Mesenchymal stem cell (in vitro differentiated cells and primary cell): ENCODE results near the gene RARRES1.

Source experiments
- DNase-seq: peaks from one replicate; pipeline ENCODE4 v3.0.0-alpha.2; 2013
- H2AFZ ChIP-seq: one replicate; pipeline ENCODE4 v1.6.1; 2013; ENCODE audit warnings: low read depth, mild to moderate bottlenecking, control low read depth, inconsistent platforms, low read length, moderate library complexity
- H2AK5ac ChIP-seq: 2 replicates; pipeline ENCODE4 v1.6.1; 2013; ENCODE audit warnings: low read length, moderate library complexity, mild to moderate bottlenecking, inconsistent platforms; ENCODE audit not compliant: severe bottlenecking
- H2BK120ac ChIP-seq: one replicate; pipeline ENCODE4 v1.6.1; 2013; ENCODE audit warnings: low read depth, mild to moderate bottlenecking, inconsistent platforms, low read length, moderate library complexity
- H2BK12ac ChIP-seq, 2 experiments: one replicate each; pipeline ENCODE4 v1.6.1; 2013; ENCODE audit warnings: inconsistent platforms in 2 of 2, low read length in 2 of 2, mild to moderate bottlenecking in 2 of 2, moderate library complexity in 2 of 2, control low read depth in 1 of 2
- H2BK15ac ChIP-seq: one replicate; pipeline ENCODE4 v1.6.1; 2013; ENCODE audit warnings: mild to moderate bottlenecking, low read depth, inconsistent platforms; ENCODE audit not compliant: poor library complexity, severe bottlenecking
- H2BK5ac ChIP-seq: 2 replicates; pipeline ENCODE4 v1.6.1; 2013; ENCODE audit warnings: low read depth, mild to moderate bottlenecking, low read length, control low read depth, inconsistent platforms; ENCODE audit not compliant: poor library complexity, severe bottlenecking
- H3K14ac ChIP-seq, 2 experiments: one replicate each; pipeline ENCODE4 v1.6.1; 2013; ENCODE audit warnings: inconsistent platforms in 2 of 2, low read length in 2 of 2, control low read depth in 1 of 2, mild to moderate bottlenecking in 1 of 2, moderate library complexity in 1 of 2
- H3K18ac ChIP-seq, 2 experiments: one replicate each; pipeline ENCODE4 v1.6.1; 2013; ENCODE audit warnings: inconsistent platforms in 2 of 2, low read length in 2 of 2, control low read depth in 1 of 2, low read depth in 1 of 2, mild to moderate bottlenecking in 1 of 2
- H3K23ac ChIP-seq, 2 experiments: one replicate each; pipeline ENCODE4 v1.6.1; 2013; ENCODE audit warnings: inconsistent platforms in 2 of 2, low read length in 2 of 2, mild to moderate bottlenecking in 2 of 2, moderate library complexity in 2 of 2, control low read depth in 1 of 2
- H3K27ac ChIP-seq: 2 replicates; pipeline ENCODE4 v1.5.1; 2013; ENCODE audit warnings: mild to moderate bottlenecking, moderate library complexity, low read length, control low read depth, inconsistent platforms; ENCODE audit not compliant: poor library complexity, severe bottlenecking
- H3K27me3 ChIP-seq, 2 experiments: 2 replicates each; pipeline versions ENCODE4 v1.6.1 to v1.7.0; 2013; ENCODE audit warnings: low read length in 2 of 2, mild to moderate bottlenecking in 2 of 2, moderate library complexity in 2 of 2, control low read depth in 1 of 2, inconsistent platforms in 1 of 2; ENCODE audit not compliant: control insufficient read depth in 1 of 2, insufficient read depth in 1 of 2
- H3K36me3 ChIP-seq, 2 experiments: 2 replicates each; pipeline versions ENCODE4 v1.6.1 to v1.7.0; 2013; ENCODE audit warnings: low read length in 2 of 2, control low read depth in 1 of 2, inconsistent platforms in 1 of 2, low read depth in 1 of 2, mild to moderate bottlenecking in 1 of 2; ENCODE audit not compliant: insufficient read depth in 2 of 2, control insufficient read depth in 1 of 2
- H3K4ac ChIP-seq, 2 experiments: one replicate each; pipeline ENCODE4 v1.6.1; 2013; ENCODE audit warnings: inconsistent platforms in 2 of 2, low read length in 2 of 2, mild to moderate bottlenecking in 2 of 2, moderate library complexity in 2 of 2, control low read depth in 1 of 2, low read depth in 1 of 2
- H3K4me1 ChIP-seq: 2 replicates; pipeline ENCODE4 v1.6.1; 2013; ENCODE audit warnings: low read depth, low read length, control low read depth; ENCODE audit not compliant: control insufficient read depth, insufficient read depth
- H3K4me2 ChIP-seq: 2 replicates; pipeline ENCODE4 v1.6.1; 2013; ENCODE audit warnings: low read length, mild to moderate bottlenecking, inconsistent platforms; ENCODE audit not compliant: poor library complexity, severe bottlenecking
- H3K4me3 ChIP-seq, 2 experiments: 2 replicates each; pipeline versions ENCODE4 v1.5.1 to v1.7.0; 2013; ENCODE audit warnings: low read length in 2 of 2, mild to moderate bottlenecking in 2 of 2, control low read depth in 1 of 2, low read depth in 1 of 2; ENCODE audit not compliant: insufficient read depth in 1 of 2
- H3K79me1 ChIP-seq: replicated peaks from 2 replicates; pipeline ENCODE4 v1.6.1; 2013; ENCODE audit warnings: mild to moderate bottlenecking, control low read depth, low read length, inconsistent platforms; ENCODE audit not compliant: poor library complexity, severe bottlenecking
- H3K9ac ChIP-seq: 2 replicates; pipeline ENCODE4 v1.7.0; 2013; ENCODE audit warnings: mild to moderate bottlenecking, low read length, moderate library complexity
- H3K9me3 ChIP-seq: 2 replicates; pipeline ENCODE4 v1.7.0; 2013; ENCODE audit warnings: mild to moderate bottlenecking, low read length; ENCODE audit not compliant: control insufficient read depth
- H4K8ac ChIP-seq: one replicate; pipeline ENCODE4 v1.6.1; 2013; ENCODE audit warnings: inconsistent platforms, mild to moderate bottlenecking, low read length, moderate library complexity
- H4K91ac ChIP-seq: one replicate; pipeline ENCODE4 v1.6.1; 2013; ENCODE audit warnings: mild to moderate bottlenecking, low read length, inconsistent platforms
- WGBS: methylation state at CpG from one replicate; pipeline ENCODE4 v1.1.7; 2013; ENCODE audit warnings: mixed read lengths; 5-methylcytosine and 5-hydroxymethylcytosine counted together

RARRES1 gene

GRCh38 chr3:158668506-158668905, 63.8 kb downstream of the RARRES1 start:
- H3K4ac ChIP-seq = no peak overlapping the region
- H3K23ac ChIP-seq = no peak overlapping the region
- no peak overlapping the region for H2BK120ac ChIP-seq
- peaks cover 4 to 72% of the 10 kb centered on the region in 2 experiments for H3K36me3 ChIP-seq
- no peak overlapping the region for H2BK15ac ChIP-seq
- DNase-seq = no peak
- no peak overlapping the region for H4K91ac ChIP-seq
- no peak overlapping the region for H2BK12ac ChIP-seq
- H3K14ac ChIP-seq = no peak overlapping the region
- 100% methylated on average over 2 of the region's 2 CpGs for WGBS
- no peaks in the 10 kb centered on the region for H3K9me3 ChIP-seq
- H3K27me3 ChIP-seq = no peaks in the 10 kb centered on the region
- H2BK5ac ChIP-seq = no peak overlapping the region
- H4K8ac ChIP-seq = no peak overlapping the region
- no peak overlapping the region for H3K18ac ChIP-seq
- no peak overlapping the region for H3K27ac ChIP-seq
- H3K4me3 ChIP-seq = no peak overlapping the region
- H2AFZ ChIP-seq = no peak overlapping the region
- H3K4me1 ChIP-seq = peaks cover 5% of the 10 kb centered on the region
- H3K4me2 ChIP-seq = no peak overlapping the region
- no peak overlapping the region for H3K9ac ChIP-seq
- H2AK5ac ChIP-seq = no peak overlapping the region
- H3K79me1 ChIP-seq = peaks cover 7% of the 10 kb centered on the region

GRCh38 chr3:158666416-158666815, 65.8 kb downstream of the RARRES1 start:
- Histone ChIP-seq H3K27ac (no peak overlapping the region), H3K18ac (no peak overlapping the region), H2AFZ (no peak overlapping the region), H3K4ac (no peak overlapping the region), H2BK15ac (no peak overlapping the region), H3K9me3 (no peaks in the 10 kb centered on the region), H2BK5ac (no peak overlapping the region), H3K14ac (no peak overlapping the region), H3K23ac (no peak overlapping the region), H4K8ac (no peak overlapping the region), H3K4me2 (no peak overlapping the region), H3K36me3 (peaks cover 4 to 93% of the 10 kb centered on the region in 2 experiments), H3K9ac (no peak overlapping the region), H3K4me3 (no peak overlapping the region), H2BK12ac (no peak overlapping the region), H2AK5ac (no peak overlapping the region), H3K27me3 (no peaks in the 10 kb centered on the region), H2BK120ac (no peak overlapping the region), H3K4me1 (no peaks in the 10 kb centered on the region), H3K79me1 (peaks cover 6% of the 10 kb centered on the region), H4K91ac (no peak overlapping the region)
- 92% methylated on average over 2 of the region's 3 CpGs for WGBS
- no peak for DNase-seq

- Histone ChIP-seq H4K91ac (no peak overlapping the region), H2BK12ac (no peak overlapping the region), H3K4me3 (no peak overlapping the region), H3K14ac (no peak overlapping the region), H3K36me3 (peaks cover 4 to 97% of the 10 kb centered on the region in 2 experiments), H3K27me3 (no peaks in the 10 kb centered on the region), H3K27ac (no peak overlapping the region), H3K79me1 (peaks cover 9% of the 10 kb centered on the region), H2AK5ac (no peak overlapping the region), H3K9me3 (no peaks in the 10 kb centered on the region), H3K4ac (no peak overlapping the region), H4K8ac (no peak overlapping the region), H2BK120ac (no peak overlapping the region), H2BK15ac (no peak overlapping the region), H3K9ac (no peak overlapping the region), H3K4me2 (no peak overlapping the region), H2AFZ (no peak overlapping the region), H3K23ac (no peak overlapping the region), H3K4me1 (no peaks in the 10 kb centered on the region), H3K18ac (no peak overlapping the region), H2BK5ac (no peak overlapping the region)
- WGBS = 100% methylated on average over 1 of the region's 1 CpG
- no peak for DNase-seq
Measured at GRCh38 chr3:158663832-158664231, 68.4 kb downstream of the RARRES1 start.

- no peak overlapping the region for H2BK12ac ChIP-seq
- H3K9me3 ChIP-seq = no peaks in the 10 kb centered on the region
- no peak overlapping the region for H2AK5ac ChIP-seq
- WGBS = no CpG with 5 or more reads among the region's 1 CpG
- H3K36me3 ChIP-seq = peaks cover 4 to 97% of the 10 kb centered on the region in 2 experiments
- no peak overlapping the region for H3K4ac ChIP-seq
- H3K4me2 ChIP-seq = no peak overlapping the region
- H3K79me1 ChIP-seq = peaks cover 9% of the 10 kb centered on the region
- no peaks in the 10 kb centered on the region for H3K4me1 ChIP-seq
- no peaks in the 10 kb centered on the region for H3K27me3 ChIP-seq
- no peak overlapping the region for H4K8ac ChIP-seq
- H2BK15ac ChIP-seq = no peak overlapping the region
- no peak overlapping the region for H2AFZ ChIP-seq
- H3K14ac ChIP-seq = no peak overlapping the region
- no peak overlapping the region for H2BK5ac ChIP-seq
- no peak overlapping the region for H3K23ac ChIP-seq
- no peak overlapping the region for H3K27ac ChIP-seq
- DNase-seq = no peak
- H3K18ac ChIP-seq = no peak overlapping the region
- no peak overlapping the region for H2BK120ac ChIP-seq
- H3K9ac ChIP-seq = peak overlapping the region; percentile 5
- H4K91ac ChIP-seq = no peak overlapping the region
- no peak overlapping the region for H3K4me3 ChIP-seq
Measured at GRCh38 chr3:158663246-158663645, 69.0 kb downstream of the RARRES1 start.
